GM21515 (cell line): ENCODE measurements around the gene BPTF.
"Not testable (repeated sequence)": the region's sequence is repeated elsewhere in the genome, so short reads cannot be mapped to it uniquely, and the experiment has no call there.

Experiments used
- ATAC-seq: cut with Tn5 transposase; IDR thresholded peaks from one replicate; pipeline ENCODE4 v1.9.1; 2021; ENCODE audit not compliant: unreplicated experiment

The BPTF gene

GRCh38 chr17:67824735-67825626, at the start of gene BPTF:
Gene BPTF, plus strand, starts transcription at chr17:67825503. Its CDS starts 222 bp downstream, at chr17:67825725.
- peak; percentile 78 for ATAC-seq

GRCh38 chr17:67779098-67779672, 46.1 kb upstream of the BPTF start:
- no peak for ATAC-seq

- no peak for ATAC-seq
Observed at GRCh38 chr17:67784364-67785121, 40.8 kb upstream of the BPTF start.

GRCh38 chr17:67785122-67785477, 40.2 kb upstream of the BPTF start:
- ATAC-seq, result no peak

- no peak for ATAC-seq
Observed at GRCh38 chr17:67785504-67785903, 39.8 kb upstream of the BPTF start.

GRCh38 chr17:67800495-67800928, 24.8 kb upstream of the BPTF start:
- ATAC-seq, result peak; percentile 86

- no peak for ATAC-seq
Observed at GRCh38 chr17:67801626-67802175, 23.6 kb upstream of the BPTF start.

- ATAC-seq, result no peak
Observed at GRCh38 chr17:67810464-67810863, 14.8 kb upstream of the BPTF start.

- ATAC-seq, result not testable (repeated sequence)
Observed at GRCh38 chr17:67812380-67812779, 12.9 kb upstream of the BPTF start.

GRCh38 chr17:67813803-67814180, 11.5 kb upstream of the BPTF start:
- ATAC-seq, result no peak

GRCh38 chr17:67818110-67819002, 6.9 kb upstream of the BPTF start:
- ATAC-seq, result peak; percentile 71

- no peak for ATAC-seq
Observed at GRCh38 chr17:67819722-67820121, 5.6 kb upstream of the BPTF start.

GRCh38 chr17:67821871-67822367, 3.4 kb upstream of the BPTF start:
- no peak for ATAC-seq

- ATAC-seq, result peak; percentile 31
Observed at GRCh38 chr17:67825627-67826601, 611 bp downstream of the BPTF start.

- no peak for ATAC-seq
Observed at GRCh38 chr17:67829331-67829730, 4.0 kb downstream of the BPTF start.

GRCh38 chr17:67830440-67830839, 5.1 kb downstream of the BPTF start:
- no peak for ATAC-seq

GRCh38 chr17:67831268-67831667, 6.0 kb downstream of the BPTF start:
- ATAC-seq, result no peak

- ATAC-seq, result no peak
Observed at GRCh38 chr17:67833134-67833533, 7.8 kb downstream of the BPTF start.
